NCI-H446 (cell line): Measurements from ENCODE around the gene XPC.
"Not testable (repeated sequence)": the region's sequence is repeated elsewhere in the genome, so short reads cannot be mapped to it uniquely, and the experiment has no call there.

Experiments
- DNase-seq, 2 experiments: peaks; one replicate each; lab custom pipeline; 2025; lab: John Stamatoyannopoulos, UW

The XPC gene

DNA sequence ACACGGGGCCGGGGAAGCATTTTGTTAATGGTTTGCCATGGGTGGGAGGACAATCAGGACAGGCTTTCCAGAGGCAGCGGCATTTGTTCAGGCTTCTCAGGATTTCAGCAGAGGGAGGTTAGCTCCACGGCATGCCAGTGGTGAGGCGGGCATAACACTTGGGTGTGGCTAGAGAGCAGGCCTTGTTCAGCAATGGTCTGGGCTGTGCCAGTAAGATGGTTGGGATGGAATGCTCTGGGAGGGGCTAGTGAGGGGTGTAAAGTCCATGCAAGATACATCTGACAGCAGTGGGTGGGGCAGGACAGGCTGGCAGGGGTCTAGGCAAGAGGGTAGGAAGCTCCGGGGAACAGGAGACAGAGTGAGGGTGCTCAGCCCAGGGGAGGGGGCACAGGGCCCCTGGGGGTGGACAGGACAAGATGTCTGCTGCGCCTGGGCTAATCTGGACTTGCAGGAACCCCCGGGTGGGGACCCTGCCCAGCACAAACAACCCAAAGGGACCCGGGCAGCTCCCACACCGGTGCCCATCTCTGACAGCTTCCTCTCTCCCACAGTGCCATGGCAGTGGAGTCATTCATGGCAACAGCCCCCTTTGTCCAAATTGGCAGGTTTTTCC, 45.1 kb downstream of the XPC start:
- no peak for DNase-seq

DNA sequence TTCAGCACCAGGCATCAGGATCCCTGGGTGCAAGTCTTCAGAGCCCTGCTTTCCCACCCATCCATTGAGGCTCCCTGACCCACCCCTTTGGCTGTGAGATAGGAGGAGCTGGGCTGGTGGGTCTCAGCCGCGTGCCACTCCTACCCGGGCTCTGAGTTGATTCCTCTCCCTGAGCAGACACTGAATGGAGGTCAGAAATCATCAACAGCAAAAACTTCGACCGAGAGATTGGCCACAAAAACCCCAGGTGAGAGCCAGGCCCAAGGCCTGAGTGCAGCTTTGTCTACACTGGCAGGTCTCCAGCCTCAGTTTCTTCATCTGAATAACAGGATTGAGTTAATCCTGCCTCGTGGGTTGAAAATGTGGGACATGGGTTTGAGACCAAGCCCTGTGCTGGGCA, 45.7 kb downstream of the XPC start:
- no peak for DNase-seq

DNA sequence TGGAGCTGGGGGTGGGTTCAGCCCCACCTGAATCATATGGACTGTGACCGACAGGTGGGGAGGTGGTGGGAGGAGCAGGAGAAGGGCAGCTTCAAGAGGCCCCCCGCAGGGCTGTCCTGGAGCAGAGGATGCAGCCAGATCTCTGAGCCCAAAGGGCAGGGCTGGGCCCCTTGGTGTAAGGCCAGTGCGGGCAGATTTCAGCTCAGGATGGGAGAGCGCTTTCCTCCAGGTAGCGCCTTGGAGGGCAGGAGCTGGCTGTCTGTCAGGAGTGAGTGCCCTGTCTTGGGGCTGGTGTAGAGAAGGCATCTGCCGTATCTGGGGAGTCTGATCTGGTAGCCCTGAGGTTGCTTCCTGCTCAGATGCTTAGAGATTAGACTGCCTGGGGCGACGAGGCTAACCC, 46.3 kb downstream of the XPC start:
- DNase-seq: no peak

DNA sequence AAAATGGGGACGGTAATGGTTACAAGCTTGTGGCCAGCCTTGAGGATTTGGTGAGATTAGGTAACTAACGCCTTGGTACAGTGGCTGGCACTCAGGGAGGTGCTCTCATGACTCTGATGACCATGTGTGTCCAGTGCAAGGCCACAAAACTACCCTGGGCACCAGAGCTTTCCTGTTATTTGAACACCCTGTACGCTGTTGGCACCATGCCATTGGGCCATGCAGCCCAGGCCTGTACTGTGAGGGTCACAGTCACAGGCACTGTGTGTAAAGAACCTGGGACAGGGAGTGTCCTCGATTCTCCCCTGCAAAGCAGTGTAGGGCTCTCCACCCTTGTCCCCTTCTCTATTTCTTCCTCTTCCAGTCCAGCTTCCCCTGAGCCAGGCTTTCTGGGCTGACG, 47.3 kb downstream of the XPC start:
- no peak for DNase-seq

DNA sequence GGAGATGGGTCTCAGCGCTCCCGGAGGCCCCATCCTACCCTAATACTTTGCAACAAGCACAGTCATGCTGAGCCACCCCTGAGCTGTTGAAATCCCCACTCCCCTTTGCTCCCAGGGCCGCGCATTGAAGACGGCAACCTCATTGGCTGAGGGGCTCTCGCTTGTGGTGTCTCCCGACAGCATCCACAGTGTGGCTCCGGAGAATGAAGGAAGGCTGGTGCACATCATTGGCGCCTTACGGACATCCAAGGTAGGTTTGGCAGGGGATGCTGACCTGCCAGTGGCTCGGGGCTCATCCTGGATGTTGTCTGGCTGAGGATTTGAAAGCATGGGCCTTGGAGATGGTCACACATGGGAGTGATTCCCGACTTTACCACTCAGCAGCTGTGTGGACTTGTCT, 47.7 kb downstream of the XPC start:
- no peak for DNase-seq

DNA sequence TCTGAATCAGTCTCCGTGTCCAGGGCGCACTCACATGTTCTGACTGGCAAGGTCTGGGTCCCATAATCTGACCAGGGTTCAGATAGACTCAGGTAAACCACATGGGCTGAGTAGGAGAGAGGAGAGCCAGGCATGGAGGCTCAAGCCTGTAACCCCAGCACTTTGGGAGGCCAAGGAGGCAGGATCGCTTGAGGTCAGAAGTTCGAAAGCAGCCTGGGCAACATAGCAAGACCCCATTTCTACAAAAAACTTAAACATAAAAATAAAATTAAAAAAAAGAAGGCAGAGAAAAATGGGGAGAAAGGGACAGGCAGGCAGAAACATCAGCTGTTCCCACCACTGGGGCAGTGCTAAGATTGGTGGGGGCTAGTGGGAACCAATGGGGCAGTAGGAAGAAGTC, 48.2 kb downstream of the XPC start:
- no peak for DNase-seq

DNA sequence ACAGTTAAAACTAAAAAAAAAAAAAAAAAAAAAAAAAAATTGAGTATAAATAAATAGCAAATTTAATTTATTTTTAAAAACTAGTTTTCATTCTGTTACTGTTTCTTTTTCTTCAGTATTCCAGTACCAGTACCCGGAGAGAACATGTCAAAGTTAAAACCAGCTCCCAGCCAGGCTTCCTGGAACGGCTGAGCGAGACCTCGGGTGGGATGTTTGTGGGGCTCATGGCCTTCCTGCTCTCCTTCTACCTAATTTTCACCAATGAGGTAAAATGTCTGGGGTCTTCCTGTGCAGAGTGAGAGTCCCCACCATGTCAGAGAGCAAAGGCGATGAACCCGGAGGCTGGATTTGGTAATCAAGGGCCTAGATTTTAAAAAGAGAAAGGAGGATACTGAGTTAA, 49.1 kb downstream of the XPC start:
- no peak for DNase-seq

DNA sequence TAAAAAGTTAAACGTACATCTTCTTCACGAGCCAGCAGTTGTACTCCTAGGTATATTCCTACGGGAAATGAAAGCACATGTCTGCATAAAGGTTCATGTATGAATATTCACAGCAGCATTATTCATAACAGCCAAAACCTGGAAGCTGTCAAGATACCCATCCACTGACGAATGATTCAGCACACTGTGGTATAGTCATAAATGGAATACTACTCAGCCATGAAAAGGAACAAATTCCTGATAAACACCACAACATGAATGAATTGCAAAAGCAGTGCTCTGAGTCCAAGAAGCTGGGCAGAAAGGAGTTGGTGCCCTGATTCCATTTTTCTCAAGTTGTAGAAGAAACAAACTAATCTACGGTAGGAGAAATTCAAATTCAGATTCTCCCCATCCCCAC, 49.7 kb downstream of the XPC start:
- DNase-seq: no peak

DNA sequence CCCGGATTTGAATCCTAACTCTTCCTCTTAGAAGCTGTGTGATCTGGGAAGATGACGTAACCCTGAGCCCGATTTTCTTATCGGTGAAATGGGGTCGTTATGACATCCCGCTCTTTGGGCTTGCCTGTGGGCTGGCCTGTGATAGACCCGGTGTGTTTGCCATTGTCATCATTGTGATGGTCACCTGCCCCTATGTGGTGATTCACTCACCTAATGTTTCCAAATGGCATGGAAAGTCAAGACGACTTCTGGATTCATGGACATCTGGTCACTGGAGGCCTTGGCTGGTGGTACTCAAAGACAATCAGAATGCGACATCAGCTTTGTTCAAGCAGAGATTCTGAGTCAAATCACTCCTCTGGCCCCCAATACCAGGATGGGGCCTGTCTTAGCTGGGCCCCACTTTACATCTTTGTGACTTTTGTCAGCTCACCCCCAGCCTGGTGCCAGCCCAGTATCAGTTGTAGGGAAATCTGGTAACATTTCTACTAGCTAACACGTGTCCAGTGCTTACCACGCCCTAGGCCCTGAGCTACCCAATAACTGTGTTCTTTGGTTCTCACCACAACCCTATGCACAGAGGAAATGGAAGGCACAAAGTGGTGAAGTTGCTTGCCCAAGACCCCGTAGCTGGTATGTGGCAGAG, 50.8 kb downstream of the XPC start:
- no peak for DNase-seq

DNA sequence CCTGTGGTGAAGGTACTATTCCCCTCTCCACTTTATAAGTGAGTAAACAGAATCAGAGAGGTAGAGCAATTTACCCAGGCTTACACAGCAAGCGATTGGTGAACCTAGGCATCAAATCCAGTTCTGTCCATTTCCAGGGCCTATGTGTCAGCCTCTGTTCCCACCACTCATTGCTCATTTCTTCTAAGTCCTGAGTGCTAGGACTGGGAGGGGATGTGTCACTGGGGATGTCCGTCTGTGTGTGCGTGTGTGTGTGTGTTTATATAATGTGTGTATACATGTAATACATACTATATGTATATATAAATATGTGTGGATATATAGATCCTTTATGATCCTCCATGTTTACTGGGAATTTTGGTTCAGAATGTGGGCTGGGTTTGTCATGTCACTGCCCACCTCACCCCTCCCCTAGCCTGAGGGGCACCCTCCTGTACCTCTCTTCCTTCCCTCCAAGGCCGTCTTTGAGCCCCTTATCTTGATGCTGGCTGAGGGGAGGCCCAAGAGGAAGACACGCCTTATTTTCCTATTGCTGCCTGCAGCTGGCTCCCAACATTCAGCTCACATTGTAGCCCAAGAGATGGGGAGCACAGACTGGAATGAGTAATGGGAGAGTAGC, 51.4 kb downstream of the XPC start:
- no peak for DNase-seq

DNA sequence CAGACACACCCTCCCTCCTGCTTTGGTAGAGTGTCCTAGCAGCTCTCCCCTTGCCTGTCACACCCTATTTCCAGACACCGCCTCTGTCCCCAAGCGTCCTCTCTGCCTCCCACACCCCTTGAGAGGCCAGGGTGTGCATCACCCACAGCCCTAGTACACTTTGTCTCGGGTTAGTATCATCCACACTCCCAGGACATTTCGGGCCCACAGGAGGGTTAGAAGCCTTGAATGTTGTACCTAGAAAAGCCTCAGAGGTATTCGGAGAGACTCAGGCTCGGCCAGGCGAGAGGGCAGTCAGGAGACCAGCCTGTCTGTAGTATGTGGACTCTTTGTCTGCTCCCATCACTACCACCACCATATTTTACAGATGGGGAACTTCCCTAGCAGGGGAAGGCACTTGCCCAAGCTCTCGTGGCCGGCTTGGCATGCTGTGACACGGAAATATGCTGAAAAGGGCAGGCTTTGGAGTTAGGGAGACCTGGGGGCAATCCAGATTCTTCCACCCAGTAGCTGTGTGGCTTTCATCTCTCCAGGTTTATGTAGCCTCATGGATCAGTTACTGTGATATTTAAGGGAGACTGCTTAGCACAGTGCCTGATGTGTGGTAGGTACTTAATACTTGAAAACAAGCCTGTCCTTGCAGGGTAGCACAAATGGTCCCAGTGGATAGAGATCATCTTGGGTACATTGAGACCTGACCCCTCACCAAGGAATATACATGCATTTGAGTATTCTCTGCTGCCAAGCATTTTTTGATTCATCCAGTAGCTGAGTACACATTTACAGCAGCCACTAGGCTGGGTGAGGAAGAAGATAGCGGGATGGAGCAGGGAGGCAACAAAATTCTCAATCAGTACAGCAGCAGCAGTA, 52.1 kb downstream of the XPC start:
- no peak for DNase-seq

DNA sequence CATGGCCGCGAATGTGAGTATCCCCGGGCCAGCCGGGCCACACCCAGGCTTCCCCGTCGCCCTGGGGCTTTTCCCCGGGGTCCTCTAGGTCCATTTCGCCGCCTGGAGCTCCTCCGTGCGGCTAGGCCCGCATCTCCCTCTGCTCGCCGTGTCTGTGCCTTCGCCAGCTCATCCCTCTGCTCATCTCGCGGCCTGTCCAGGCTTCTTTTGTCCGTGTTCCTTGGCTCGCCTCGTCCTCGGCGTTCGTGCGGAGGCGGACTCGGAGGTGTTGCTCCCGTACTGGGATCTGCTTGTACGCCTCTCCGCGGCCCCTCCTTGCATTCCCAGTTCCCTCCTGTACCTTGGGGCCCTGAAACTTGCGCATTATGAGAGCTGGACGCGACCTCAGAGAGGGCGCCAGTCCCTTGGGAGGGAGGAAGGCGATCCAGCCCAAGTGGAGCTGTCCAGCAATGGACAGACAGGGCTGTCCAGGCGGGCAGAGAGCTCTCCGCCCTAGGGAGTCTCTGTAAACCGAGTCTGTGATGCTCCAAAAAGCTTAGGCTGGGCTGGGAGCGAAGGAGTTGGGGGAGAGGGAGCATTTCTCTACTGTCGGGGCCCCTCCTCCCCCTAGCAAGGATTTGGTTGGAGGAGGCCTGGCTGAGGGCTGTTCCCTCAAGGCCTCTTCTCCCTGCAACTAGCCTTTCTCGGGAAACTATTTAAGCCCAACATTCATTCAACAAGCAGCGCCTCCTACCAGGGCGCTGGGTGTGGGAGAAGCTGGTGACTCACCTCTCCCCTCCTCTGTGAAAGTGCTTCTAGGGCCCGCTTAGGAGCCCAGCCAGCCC, 53.0 kb downstream of the XPC start:
- peak in 1 of 2 experiments; percentile 37 for DNase-seq

DNA sequence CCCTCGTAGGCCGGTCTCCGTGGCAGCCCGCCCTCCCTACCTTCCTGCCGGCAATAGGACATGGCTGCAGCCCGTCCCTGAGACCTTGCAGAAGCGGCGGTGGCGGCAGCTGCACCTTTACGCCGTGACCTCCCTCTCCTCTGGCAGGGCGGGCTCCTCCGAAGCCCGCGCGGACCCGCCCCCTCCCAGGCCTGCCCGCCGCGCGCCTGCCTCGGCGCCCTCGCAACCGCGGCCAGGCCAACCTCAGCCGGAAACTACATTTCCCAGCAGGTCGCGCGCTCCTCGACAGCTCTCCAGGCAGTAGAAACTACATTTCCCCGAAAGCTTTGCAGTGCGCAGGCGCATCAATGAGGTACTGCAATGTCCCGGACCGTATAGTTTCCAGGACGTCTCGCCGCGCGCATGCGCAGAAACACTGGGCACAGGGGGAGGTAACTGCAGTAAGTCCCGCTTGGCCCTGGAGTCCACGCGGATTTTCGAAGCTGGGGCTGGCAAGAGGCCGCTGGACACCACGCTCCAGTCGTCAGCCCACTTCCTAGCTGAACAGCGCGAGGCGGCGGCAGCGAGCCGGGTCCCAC, 53.7 kb downstream of the XPC start, which contains the start of the genes CHCHD4 and TMEM43:
Gene CHCHD4 (minus strand): TSS at position 256 of the 578 bp plus-strand sequence. CDS start 194 bp downstream, at position 62.
Gene TMEM43 (plus strand): TSS at position 438 of the 578 bp plus-strand sequence. CDS start 142 bp downstream, outside the sequence.
- peak; percentile 84 to 94 for DNase-seq

DNA sequence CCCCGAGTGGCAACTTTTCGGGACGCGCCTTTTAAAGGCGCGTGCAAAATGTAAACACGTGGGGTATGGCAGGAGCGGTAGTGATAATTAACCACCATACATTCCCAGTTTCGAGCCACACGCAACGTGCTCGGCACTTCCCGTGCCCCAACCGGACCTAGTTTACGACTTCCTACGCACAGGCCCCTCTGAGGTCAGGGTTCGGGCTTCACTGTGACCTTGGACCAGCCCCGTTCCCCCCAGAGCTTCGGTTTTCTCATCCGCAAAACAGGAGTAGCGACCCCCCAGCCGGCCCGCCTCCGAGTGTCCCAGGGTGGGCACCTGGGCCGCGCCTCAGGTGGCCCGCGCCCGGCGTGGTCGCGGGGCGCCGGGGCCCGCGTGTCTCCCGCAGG, 54.2 kb downstream of the XPC start:
- peak in 1 of 2 experiments; percentile 36 for DNase-seq

DNA sequence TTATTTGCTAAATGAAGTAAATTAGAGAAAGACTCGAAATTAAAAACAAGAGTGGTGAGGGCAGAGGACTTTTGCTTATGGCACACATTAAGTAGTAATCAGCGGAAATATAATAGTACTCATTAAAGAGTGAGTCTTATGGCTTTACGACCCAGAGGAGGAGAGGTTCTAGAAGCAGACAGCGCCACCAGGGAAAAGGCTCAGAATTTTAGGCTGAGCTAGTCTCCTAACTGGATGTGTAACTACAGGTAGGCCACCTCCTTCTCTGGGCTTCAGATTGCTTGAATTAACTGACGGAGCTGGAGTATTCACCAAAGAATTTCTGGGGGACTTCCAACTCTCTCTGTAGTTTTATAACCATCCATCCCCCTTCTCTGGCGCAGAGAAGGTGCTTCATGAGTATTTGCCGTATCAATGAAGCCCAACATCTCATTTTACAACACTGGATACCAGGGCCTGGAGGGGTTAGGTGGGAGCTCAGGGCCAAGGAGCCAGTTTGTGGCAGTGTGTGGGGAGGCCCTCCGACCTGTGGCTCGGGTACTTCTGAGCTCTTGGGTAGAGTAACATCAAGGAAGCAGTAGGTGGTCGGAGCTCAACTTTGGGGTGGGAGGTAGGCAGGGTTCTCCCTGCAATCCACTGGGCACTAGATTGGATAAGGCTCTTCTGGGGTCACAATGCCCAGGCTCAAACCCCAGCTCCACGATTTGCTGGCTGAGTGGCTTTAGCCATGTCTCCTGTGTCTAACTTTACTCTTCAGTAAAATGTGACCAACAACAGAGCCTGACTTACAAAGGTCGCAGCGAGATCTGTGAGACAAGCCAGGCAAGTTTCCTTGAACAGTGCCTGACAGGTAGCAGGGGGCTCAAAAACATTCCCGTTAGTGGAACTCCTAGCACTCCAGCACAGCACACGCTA, 54.8 kb downstream of the XPC start:
- no peak for DNase-seq

DNA sequence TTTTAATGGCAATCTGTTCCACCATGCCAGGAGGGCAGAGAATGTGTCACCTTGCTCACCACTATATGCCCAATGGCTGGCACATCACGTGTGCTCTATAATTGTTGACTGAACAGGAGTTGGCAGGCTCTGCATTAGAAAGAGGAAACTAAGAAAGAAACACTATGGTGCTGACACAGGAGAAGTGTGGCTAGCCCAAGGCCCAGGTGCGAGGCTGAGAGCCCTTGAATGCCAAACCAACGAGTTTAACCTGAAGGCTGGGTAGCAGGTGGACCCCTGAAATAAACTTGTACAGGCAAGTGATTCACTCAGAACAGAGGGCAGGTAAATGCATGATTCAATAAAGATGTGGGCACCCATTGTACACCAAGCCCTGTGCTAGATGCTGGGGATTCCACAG, 56.1 kb downstream of the XPC start:
- DNase-seq: no peak

DNA sequence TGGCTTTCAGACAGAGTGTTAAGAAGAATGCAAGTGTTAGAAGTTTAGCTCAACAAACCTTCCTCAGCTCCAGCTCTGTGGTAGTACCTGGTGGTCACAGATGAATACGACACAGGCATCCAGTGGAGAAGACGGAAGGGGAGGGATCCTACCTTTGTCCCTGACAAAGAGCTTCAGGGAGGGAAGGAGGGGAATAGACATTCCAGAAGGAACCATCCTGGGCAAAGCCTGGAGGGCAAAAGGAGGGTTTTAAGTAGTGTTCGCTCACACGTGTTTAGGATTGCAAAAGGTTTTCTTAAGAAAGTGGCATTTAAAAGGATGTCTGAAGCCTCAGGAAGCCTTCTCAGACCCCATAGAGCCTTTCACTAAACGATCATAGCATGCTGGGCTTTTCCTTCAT, 56.5 kb downstream of the XPC start:
- DNase-seq: no peak

DNA sequence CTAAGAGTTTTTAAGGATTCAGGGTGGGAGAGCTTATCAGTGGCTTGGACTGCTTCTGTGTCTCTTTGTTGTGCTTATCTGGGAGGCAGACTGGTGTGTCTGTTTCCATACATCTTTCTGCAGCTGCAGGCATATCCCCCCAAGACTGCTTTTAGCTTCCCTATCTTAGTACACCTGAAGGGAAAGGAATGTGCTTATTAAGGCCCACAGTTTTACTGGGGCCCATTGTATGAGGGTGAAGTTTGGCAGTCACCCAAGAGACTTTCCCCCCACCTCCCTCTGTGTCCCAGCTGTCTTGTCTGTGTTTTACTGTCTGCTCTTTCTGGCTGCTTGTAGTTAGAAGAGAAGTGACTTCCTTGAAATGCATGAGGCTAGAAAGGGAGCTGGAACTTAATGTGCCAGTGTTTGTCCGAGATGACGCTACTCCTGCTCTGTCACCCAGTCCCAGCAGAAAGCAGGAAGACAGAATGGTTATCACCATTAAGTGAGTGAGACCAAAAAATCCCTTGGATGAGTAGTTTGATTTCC, 57.4 kb downstream of the XPC start:
- DNase-seq: not testable (repeated sequence)

DNA sequence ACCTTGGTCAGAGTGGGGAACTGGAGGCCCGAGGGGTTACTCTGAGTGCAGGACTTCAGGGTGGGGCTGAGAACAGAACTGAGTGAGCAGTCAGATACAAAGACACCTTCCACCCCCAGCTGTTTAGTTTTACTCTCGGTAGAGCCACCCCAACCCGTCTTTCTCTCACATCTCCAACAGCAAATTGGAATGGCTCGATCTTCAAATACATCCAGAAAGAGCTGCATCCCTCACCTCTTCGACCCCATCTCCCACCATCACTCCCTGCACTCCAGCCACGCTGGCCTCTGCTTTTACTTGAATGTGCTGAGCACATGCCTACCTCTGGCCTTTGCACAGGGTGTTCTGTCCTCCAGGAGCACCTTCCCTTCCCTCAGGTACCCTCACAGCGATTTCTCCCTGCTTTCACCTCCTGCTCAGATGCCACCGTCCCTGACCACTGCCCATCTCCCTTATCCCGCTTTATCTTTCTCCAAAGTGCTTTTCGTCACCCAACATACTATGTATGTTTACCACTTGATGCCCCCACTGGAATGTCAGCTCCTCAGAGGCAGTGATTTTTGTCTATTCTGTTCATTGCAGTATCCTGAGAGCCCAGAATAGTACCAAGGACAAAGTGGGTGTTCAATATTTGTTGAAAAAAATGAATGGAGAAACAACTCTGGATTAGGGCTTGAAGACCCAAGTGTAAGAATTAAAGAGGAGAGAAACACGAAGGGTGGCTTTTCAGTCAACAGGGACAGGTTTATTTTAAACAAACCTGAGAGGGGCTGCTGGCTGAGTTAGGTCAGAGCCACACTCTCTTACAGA, 58.1 kb downstream of the XPC start:
- DNase-seq: no peak
